ENCODE data around the gene AJAP1. TPM values are rescaled to one million over a fixed set of nuclear protein-coding genes. Genes with fewer than 3 reads are reported as not detected.

The AJAP1 gene
- total RNA-seq, 2 donors from 2014 or later = 0.41 to 0.49 TPM

DNA sequence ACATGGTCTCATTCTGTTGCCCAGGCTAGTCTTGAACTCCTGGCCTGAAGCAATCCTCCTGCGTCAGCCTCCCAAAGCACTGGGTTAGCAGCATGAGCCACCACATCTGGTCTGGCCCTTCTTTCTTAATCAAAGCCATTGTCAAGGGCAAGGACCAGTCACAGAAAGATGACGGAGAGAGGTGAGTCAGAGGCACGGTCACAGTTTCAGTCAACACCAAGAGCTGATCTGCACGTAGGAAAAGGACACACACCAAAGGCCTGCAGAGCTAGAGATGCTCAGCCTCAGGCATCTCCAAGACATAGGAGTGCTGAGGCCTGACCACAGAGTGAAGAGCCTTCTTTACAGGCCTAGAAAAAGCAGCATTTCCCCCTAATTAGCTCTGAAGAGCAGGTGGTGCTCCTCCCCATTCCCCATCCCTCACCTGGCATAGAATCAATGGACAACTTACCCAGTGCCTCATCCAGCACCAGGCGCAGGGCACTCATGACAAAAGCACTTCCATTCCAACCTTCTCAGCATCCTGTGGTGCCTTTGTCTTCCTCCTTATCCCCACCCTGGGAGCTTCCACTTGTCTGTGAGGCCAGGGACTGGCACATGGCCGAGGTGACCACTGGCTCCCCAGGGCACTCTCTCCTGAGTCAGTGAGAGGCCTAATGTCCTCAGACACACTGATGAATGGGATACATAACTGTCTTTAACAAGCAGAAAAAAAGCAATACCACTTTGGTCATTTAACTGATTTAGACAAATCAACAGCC, 139.8 kb downstream of the AJAP1 start:
- Histone ChIP-seq H3K27ac (no peak overlapping the region), H3K9me3 (no peaks in the 10 kb centered on the region), H3K36me3 (no peaks in the 10 kb centered on the region), H3K27me3 (replicated peaks; ENCODE audit: insufficient read depth) (no peaks in the 10 kb centered on the region), H3K4me1 (ENCODE audit: control insufficient read depth in 1 of 2, low read depth in 2 of 2) (no peaks in the 10 kb centered on the region), H3K4me3 (no peak overlapping the region)
- no peak for DNase-seq (ENCODE audit: low spot score)
- TF ChIP-seq, protein P1, sequence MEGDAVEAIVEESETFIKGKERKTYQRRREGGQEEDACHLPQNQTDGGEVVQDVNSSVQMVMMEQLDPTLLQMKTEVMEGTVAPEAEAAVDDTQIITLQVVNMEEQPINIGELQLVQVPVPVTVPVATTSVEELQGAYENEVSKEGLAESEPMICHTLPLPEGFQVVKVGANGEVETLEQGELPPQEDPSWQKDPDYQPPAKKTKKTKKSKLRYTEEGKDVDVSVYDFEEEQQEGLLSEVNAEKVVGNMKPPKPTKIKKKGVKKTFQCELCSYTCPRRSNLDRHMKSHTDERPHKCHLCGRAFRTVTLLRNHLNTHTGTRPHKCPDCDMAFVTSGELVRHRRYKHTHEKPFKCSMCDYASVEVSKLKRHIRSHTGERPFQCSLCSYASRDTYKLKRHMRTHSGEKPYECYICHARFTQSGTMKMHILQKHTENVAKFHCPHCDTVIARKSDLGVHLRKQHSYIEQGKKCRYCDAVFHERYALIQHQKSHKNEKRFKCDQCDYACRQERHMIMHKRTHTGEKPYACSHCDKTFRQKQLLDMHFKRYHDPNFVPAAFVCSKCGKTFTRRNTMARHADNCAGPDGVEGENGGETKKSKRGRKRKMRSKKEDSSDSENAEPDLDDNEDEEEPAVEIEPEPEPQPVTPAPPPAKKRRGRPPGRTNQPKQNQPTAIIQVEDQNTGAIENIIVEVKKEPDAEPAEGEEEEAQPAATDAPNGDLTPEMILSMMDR (IDR thresholded peaks at IDR 0.05) = no peak
- no peak for ATAC-seq (ENCODE audit: insufficient number of reproducible peaks, low FRiP score, low read depth)

DNA sequence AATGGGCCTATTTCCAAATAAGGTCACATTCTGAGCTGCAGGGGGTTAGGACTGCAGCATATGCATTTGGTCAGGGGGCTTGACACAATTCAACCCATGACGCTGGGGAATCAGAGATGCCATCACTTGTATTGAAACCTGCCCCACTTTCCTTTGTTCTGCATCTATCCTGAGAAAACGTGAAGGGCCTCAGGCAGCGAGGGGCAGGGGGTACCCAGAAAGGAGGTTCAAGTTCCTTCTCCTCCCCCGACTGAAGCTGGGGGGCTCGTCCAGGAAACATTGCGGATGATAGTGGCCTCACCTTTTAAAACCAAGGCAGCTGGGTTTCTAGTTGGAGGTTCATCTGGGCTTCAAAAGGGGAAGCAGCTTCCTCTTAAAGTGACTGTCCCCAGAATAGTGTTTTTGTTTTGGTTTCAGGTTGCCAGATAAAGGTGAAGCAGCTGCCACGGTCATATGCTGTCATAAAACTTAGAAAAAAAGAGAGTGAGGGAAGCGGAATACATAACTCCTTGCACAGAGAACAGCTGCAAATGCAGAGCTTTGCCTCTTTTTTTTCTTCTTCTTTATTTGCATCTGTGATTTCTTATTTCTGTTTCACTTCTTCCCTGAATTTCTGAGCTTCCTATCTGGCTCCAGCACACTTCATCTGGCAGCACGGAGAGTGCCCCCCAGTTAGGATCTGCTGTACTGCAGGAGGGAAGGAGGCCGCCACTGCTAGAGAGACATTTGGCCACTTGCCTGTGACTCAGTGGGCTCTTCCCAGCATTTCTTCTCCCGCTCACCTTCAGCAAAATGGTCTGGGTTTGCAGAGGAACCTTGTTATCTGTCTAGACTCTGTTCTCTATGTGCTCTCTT, 142.0 kb downstream of the AJAP1 start:
- Histone ChIP-seq H3K27ac (no peak overlapping the region), H3K27me3 (replicated peaks; ENCODE audit: insufficient read depth) (no peaks in the 10 kb centered on the region)
- TF ChIP-seq, protein P1 (IDR thresholded peaks at IDR 0.05) = no peak

DNA sequence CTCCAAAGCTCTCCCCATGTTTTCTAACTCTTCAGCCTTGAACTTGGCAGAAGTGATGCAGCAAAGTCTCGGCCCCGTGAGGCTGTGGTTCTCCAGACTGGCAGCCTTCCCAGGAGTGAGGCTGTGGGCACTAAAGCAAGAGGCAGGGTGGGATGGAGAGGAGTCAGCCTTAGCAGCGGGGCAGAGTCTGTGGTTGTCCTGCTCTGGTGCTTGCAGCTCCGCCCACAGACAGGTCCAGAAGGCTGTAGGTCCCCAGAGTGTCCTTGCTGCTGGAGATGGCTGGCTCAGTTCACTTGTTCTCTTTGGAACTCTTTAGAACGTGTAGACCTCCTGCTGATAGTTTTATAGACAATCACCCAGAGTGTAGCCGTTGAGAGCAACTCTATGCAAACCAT, 142.6 kb downstream of the AJAP1 start:
- TF ChIP-seq, protein P1 (IDR thresholded peaks at IDR 0.05) = no peak
- H3K36me3 ChIP-seq = no peaks in the 10 kb centered on the region
- DNase-seq (ENCODE audit: low spot score) = no peak
- H3K4me3 ChIP-seq = no peak overlapping the region
- no peaks in the 10 kb centered on the region for H3K4me1 ChIP-seq (ENCODE audit: control insufficient read depth in 1 of 2, low read depth in 2 of 2)
- no peaks in the 10 kb centered on the region for H3K9me3 ChIP-seq
- H3K27ac ChIP-seq = no peak overlapping the region
- H3K27me3 ChIP-seq (replicated peaks; ENCODE audit: insufficient read depth) = no peaks in the 10 kb centered on the region
- no peak for ATAC-seq (ENCODE audit: insufficient number of reproducible peaks, low FRiP score, low read depth)

More for the DNA sequence above, 142.0 kb downstream of the AJAP1 start:
- no peak overlapping the region for H3K4me3 ChIP-seq
- H3K4me1 ChIP-seq (ENCODE audit: control insufficient read depth in 1 of 2, low read depth in 2 of 2) = no peaks in the 10 kb centered on the region
- no peaks in the 10 kb centered on the region for H3K9me3 ChIP-seq
- H3K36me3 ChIP-seq = no peaks in the 10 kb centered on the region
- no peak for DNase-seq (ENCODE audit: low spot score)
- ATAC-seq (ENCODE audit: insufficient number of reproducible peaks, low FRiP score, low read depth) = no peak

DNA sequence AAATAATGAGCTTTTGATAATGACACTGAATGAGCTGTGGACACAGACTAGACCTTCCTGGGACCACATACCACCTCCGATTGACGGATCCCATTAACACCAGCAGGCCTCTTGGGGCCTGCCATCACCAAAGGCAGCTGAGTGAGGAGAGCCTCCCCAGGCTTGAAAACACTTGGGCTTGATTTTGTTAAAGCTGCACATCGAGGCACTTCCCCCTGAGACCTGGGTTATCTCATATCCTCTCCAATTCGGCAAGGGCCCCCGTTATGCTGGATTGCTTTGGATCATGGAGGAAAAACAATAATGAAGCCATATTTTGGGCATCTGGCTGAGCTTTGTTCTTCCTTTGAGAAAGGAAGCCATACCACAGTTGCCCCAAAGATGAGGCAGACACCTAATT, 143.0 kb downstream of the AJAP1 start:
- no peak for ATAC-seq (ENCODE audit: insufficient number of reproducible peaks, low FRiP score, low read depth)
- no peaks in the 10 kb centered on the region for H3K9me3 ChIP-seq
- no peaks in the 10 kb centered on the region for H3K36me3 ChIP-seq
- H3K4me1 ChIP-seq (ENCODE audit: control insufficient read depth in 1 of 2, low read depth in 2 of 2) = no peaks in the 10 kb centered on the region
- H3K27ac ChIP-seq = no peak overlapping the region
- TF ChIP-seq, protein P1 (IDR thresholded peaks at IDR 0.05) = no peak
- DNase-seq (ENCODE audit: low spot score) = no peak
- H3K4me3 ChIP-seq = no peak overlapping the region
- no peaks in the 10 kb centered on the region for H3K27me3 ChIP-seq (replicated peaks; ENCODE audit: insufficient read depth)

DNA sequence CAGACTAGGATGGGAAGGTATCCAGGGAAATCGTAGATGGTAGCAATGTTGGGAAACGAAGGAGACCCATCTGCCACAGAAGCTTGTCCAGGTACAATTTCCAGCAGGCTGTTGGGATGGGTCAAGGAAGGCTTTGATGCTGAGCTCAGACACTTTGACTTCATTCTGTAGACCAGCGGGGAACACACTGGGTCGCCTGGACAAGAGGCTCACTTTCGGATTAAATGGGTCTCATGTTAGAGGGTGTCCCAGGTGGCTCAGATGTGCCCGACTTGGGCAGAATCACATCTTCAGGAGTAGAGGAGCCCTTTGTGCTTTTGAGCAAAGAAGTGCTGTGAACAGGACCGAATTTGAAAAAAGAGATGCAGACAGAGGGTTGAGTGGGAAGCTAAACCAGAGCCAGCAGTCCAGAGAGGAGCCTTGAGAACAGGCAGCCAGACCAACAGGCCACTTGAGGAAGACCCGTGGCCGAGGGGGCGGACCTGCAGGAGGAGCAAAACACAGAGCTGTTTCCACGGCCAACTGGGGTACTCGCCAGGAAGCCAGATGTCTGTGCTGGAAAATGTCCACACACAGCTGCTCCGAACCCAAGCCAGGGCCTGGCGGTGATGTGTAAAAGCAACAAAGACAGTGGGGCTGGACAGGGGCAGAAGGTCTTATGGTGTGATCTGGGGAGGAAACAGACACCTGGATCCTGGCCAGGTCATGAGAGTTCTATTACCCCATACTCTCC, 146.9 kb downstream of the AJAP1 start:
- ATAC-seq (ENCODE audit: insufficient number of reproducible peaks, low FRiP score, low read depth) = no peak
- H3K4me1 ChIP-seq (ENCODE audit: control insufficient read depth in 1 of 2, low read depth in 2 of 2) = no peaks in the 10 kb centered on the region
- no peaks in the 10 kb centered on the region for H3K36me3 ChIP-seq
- DNase-seq (ENCODE audit: low spot score) = no peak
- H3K27me3 ChIP-seq (replicated peaks; ENCODE audit: insufficient read depth) = no peaks in the 10 kb centered on the region
- no peak overlapping the region for H3K27ac ChIP-seq
- H3K9me3 ChIP-seq = no peaks in the 10 kb centered on the region
- no peak overlapping the region for H3K4me3 ChIP-seq
- TF ChIP-seq, protein P1 (IDR thresholded peaks at IDR 0.05) = no peak
